ENCODE results near the gene ROBO1. TPM values are rescaled to one million over a fixed set of nuclear protein-coding genes. Genes with fewer than 3 reads are reported as not detected.
"Not testable (repeated sequence)": the region's sequence is repeated elsewhere in the genome, so short reads cannot be mapped to it uniquely, and the experiment has no call there.

The ROBO1 gene
- total RNA-seq, 1 donor from 2014 or later = 13.4 TPM

DNA sequence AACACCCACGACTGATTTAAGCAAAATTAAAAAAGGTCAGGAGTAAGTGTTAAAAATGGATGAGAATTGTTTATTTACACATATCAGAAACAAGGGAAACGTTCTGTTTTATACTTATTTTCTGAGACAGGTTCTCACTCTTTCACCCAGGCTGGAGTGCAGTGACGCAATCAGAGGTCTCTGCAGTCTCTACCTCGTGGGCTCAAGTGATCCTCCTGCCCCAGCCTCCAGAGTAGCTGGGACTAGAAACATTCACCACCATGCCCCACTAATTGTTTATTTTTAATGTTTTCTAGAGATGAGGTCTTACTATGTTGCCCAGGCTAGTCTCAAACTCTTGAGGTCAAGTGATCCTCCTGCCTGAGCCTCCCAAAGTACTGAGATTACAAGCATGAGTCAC is 1080.3 kb downstream of the ROBO1 start:
- TF ChIP-seq, protein P1, sequence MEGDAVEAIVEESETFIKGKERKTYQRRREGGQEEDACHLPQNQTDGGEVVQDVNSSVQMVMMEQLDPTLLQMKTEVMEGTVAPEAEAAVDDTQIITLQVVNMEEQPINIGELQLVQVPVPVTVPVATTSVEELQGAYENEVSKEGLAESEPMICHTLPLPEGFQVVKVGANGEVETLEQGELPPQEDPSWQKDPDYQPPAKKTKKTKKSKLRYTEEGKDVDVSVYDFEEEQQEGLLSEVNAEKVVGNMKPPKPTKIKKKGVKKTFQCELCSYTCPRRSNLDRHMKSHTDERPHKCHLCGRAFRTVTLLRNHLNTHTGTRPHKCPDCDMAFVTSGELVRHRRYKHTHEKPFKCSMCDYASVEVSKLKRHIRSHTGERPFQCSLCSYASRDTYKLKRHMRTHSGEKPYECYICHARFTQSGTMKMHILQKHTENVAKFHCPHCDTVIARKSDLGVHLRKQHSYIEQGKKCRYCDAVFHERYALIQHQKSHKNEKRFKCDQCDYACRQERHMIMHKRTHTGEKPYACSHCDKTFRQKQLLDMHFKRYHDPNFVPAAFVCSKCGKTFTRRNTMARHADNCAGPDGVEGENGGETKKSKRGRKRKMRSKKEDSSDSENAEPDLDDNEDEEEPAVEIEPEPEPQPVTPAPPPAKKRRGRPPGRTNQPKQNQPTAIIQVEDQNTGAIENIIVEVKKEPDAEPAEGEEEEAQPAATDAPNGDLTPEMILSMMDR (IDR thresholded peaks at IDR 0.05) = no peak
- H3K9me3 ChIP-seq = no peaks in the 10 kb centered on the region
- DNase-seq (ENCODE audit: low spot score in 2 of 2) = no peak
- no peaks in the 10 kb centered on the region for H3K36me3 ChIP-seq
- no peak overlapping the region for H3K27ac ChIP-seq
- no peak overlapping the region for H3K4me3 ChIP-seq
- no peaks in the 10 kb centered on the region for H3K27me3 ChIP-seq
- H3K4me1 ChIP-seq = no peaks in the 10 kb centered on the region
- intact Hi-C loops (cut with DNase I) = no loop called here

DNA sequence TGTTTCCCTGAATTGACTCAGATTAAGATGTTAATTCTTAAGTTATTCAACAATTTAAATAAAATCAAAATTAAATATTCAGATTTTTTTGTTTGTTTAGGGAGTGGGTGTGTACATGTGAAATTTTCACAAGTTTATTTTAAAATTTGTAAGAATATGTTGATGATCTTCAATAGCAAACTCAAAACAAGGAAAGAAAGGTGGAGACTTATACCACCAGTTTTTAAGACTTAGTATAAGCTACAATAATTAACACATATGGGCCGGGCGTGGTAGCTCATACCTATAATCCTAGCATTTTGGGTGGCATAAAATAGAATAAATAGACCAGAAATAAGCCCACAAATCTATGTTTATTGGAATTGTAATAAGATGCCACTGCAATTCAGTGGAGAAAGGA is 1084.5 kb downstream of the ROBO1 start:
- Histone ChIP-seq H3K36me3 (no peaks in the 10 kb centered on the region), H3K4me3 (no peak overlapping the region), H3K27me3 (no peaks in the 10 kb centered on the region), H3K4me1 (no peaks in the 10 kb centered on the region), H3K27ac (no peak overlapping the region), H3K9me3 (no peaks in the 10 kb centered on the region)
- intact Hi-C loops (cut with DNase I) = no loop called here
- DNase-seq (ENCODE audit: low spot score in 2 of 2) = no peak
- TF ChIP-seq, protein P1 (IDR thresholded peaks at IDR 0.05) = no peak

DNA sequence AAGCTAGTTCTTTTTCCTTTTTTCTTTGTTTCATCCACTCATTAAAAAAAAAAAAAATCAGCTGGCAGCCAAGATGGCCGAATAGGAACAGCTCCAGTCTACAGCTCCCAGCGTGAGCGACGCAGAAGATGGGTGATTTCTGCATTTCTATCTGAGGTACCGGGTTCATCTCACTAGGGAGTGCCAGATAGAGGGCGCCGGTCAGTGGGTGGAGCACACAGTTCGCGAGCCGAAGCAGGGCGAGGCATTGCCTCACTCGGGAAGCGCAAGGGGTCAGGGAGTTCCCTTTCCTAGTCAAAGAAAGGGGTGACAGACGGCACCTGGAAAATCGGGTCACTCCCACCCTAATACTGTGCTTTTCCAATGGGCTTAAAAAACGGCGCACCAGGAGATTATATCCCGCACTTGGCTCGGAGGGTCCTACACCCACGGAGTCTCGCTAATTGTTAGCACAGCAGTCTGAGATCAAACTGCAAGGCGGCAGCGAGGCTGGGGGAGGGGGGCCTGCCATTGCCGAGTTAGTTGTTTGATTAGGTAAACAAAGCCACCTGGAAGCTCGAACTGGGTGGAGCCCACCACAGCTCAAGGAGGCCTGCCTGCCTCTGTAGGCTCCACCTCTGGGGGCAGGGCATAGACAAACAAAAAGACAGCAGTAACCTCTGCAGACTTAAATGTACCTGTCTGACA is 1092.5 kb downstream of the ROBO1 start:
- H3K4me1 ChIP-seq; DNase-seq (ENCODE audit: low spot score in 2 of 2); H3K36me3 ChIP-seq; intact Hi-C loops (cut with DNase I); H3K27me3 ChIP-seq; H3K4me3 ChIP-seq; H3K27ac ChIP-seq; H3K9me3 ChIP-seq: not testable (repeated sequence)

DNA sequence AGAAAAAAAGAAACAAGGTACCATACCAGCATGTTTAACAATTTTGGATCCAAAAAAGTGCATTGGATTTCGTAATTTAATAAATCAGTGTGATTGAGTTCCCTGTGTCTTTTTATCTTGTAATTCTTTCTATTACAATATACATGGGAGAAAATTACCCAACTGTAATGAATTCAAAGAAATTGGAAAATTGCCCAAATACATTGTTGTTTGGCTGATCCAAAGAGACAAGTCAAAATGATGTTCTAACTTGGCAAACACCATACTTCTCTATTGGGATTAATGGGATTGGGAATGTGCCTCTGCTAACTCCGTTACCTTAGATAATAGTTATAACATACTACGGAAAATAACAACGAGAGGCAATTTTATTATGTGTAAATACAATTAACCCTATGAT is 1097.1 kb downstream of the ROBO1 start:
- DNase-seq (ENCODE audit: low spot score in 2 of 2) = no peak
- Histone ChIP-seq H3K4me1 (no peaks in the 10 kb centered on the region), H3K27me3 (no peaks in the 10 kb centered on the region), H3K9me3 (no peaks in the 10 kb centered on the region), H3K36me3 (peaks cover 0 to 7% of the 10 kb centered on the region in 2 donors), H3K27ac (no peak overlapping the region), H3K4me3 (no peak overlapping the region)
- intact Hi-C loops (cut with DNase I) = no loop called here
- TF ChIP-seq, protein P1 (IDR thresholded peaks at IDR 0.05) = no peak

DNA sequence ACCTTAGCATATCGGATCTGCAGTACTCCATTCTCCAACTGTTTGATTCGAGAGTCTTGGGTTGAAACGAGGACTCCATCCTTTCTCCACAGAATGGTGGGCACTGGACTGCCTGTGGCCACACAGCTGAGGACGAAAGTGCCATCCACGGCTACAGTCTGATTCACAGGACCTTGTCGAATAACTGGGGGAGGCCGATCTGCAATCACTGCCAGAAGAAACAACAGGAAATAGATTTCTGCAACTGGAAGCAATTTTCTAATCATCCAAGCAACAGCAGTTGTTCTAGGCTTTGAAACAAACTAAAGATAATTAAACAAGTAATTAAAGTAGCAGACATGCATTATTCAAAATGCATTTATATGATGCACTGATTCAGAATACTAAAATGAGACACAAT is 1097.7 kb downstream of the ROBO1 start:
- Histone ChIP-seq H3K4me1 (no peaks in the 10 kb centered on the region), H3K36me3 (peaks cover 0 to 7% of the 10 kb centered on the region in 2 donors), H3K27me3 (no peaks in the 10 kb centered on the region), H3K9me3 (no peaks in the 10 kb centered on the region), H3K27ac (no peak overlapping the region), H3K4me3 (no peak overlapping the region)
- TF ChIP-seq, protein P1 (IDR thresholded peaks at IDR 0.05) = no peak
- intact Hi-C loops (cut with DNase I) = no loop called here
- DNase-seq (ENCODE audit: low spot score in 2 of 2) = no peak

DNA sequence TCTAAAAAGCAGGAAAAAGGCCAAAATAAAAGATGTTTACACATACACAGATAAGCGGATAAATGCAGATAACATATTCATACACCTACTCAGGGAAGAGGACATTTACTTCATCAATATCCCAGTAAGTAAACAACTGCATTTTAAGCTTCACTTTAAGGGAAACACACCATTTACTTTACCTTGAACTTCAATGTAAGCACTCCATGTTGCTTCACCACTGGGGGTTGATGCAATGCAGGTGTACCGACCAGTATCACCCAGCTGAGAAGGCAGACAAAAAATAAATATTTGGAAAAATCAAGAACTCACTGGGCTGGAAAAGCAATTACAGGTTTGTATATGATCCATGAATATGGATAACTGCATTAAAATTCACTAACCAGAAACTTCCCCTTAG is 1099.5 kb downstream of the ROBO1 start:
- Histone ChIP-seq H3K9me3 (no peaks in the 10 kb centered on the region), H3K27ac (no peak overlapping the region)
- TF ChIP-seq, protein P1 (IDR thresholded peaks at IDR 0.05) = no peak

More for the DNA sequence above, 1099.5 kb downstream of the ROBO1 start:
- H3K36me3 ChIP-seq = peaks cover 0 to 7% of the 10 kb centered on the region in 2 donors
- no peak for DNase-seq (ENCODE audit: low spot score in 2 of 2)
- H3K4me3 ChIP-seq = no peak overlapping the region
- no peaks in the 10 kb centered on the region for H3K4me1 ChIP-seq
- intact Hi-C loops (cut with DNase I) = loop anchor here (10.0 kb wide), 1 partner anchor 696 kb away; no protein-coding TSS in a partner anchor
- no peaks in the 10 kb centered on the region for H3K27me3 ChIP-seq

Data from ascending aorta (tissue), 2 donors.